Spleen (tissue), 11 donors: ENCODE results near the gene SOX5. TPM values are rescaled to one million over a fixed set of nuclear protein-coding genes. Genes with fewer than 3 reads are reported as not detected.

Experiments
- DNase-seq: peaks from one replicate; pipeline ENCODE4 v3.0.0-alpha.2; 2020
- H3K27ac ChIP-seq, 8 donors: fragments of 200-600 bp; sonication (generic) in 7 of 8; 1 replicate in 4 of 8; 2 replicates in 4 of 8; pipeline versions ENCODE4 v1.5.0 to v1.8.0; 2016 to 2021; ENCODE audit warnings: inconsistent platforms in 4 of 8, mild to moderate bottlenecking in 4 of 8, moderate library complexity in 1 of 8
- H3K27me3 ChIP-seq, 7 donors: fragments of 200-600 bp; sonication (generic) in 6 of 7; replicated peaks in 1 of 7; 1 replicate in 4 of 7; 2 replicates in 3 of 7; pipeline versions ENCODE4 v1.5.0 to v1.8.0; 2016 to 2021; ENCODE audit warnings: inconsistent platforms in 3 of 7, mild to moderate bottlenecking in 1 of 7
- H3K36me3 ChIP-seq, 6 donors: fragments of 200-600 bp; sonication (generic) in 5 of 6; 1 replicate in 4 of 6; 2 replicates in 2 of 6; pipeline versions ENCODE4 v1.5.0 to v1.8.0; 2016 to 2021; ENCODE audit warnings: inconsistent platforms in 2 of 6
- H3K4me1 ChIP-seq, 6 donors: fragments of 200-600 bp; sonication (generic) in 5 of 6; 1 replicate in 3 of 6; 2 replicates in 3 of 6; pipeline versions ENCODE4 v1.5.0 to v1.8.0; 2016 to 2021; ENCODE audit warnings: inconsistent platforms in 3 of 6
- H3K4me3 ChIP-seq, 8 donors: fragments of 200-600 bp; sonication (generic) in 7 of 8; 1 replicate in 4 of 8; 2 replicates in 4 of 8; pipeline versions ENCODE4 v1.5.0 to v1.8.0; 2016 to 2021; ENCODE audit warnings: inconsistent platforms in 4 of 8, mild to moderate bottlenecking in 4 of 8, moderate library complexity in 2 of 8
- H3K9me3 ChIP-seq, 8 donors: fragments of 200-600 bp; sonication (generic) in 7 of 8; 1 replicate in 4 of 8; 2 replicates in 4 of 8; pipeline versions ENCODE4 v1.5.0 to v1.8.0; 2016 to 2021; ENCODE audit warnings: inconsistent platforms in 4 of 8
- POLR2A ChIP-seq, 3 donors: fragments of 450-650 bp; IDR thresholded peaks; one replicate each; pipeline ENCODE4 v1.5.1; 2017; ENCODE audit warnings: antibody characterized with exemption in 3 of 3, mild to moderate bottlenecking in 1 of 3
- POLR2AphosphoS5 ChIP-seq, 3 donors: sonication (generic); formaldehyde crosslinking; IDR thresholded peaks; one replicate each; pipeline ENCODE4 v1.5.1; 2017; ENCODE audit warnings: antibody characterized with exemption in 3 of 3
- WGBS, 5 donors: extraction: QIAGEN DNeasy Blood & Tissue Kit in 3 of 5; methylation state at CpG; one replicate each; pipeline versions ENCODE4 v1.1.5 to v1.1.7; 2013 to 2018; 5-methylcytosine and 5-hydroxymethylcytosine counted together
- intact Hi-C: fragments of 100-400 bp; cut with DNase I; formaldehyde crosslinking; loops from one replicate; pipeline ENCODE4 v1.15.0; 2023; ENCODE audit warnings: low total_unique reads
- polyA plus RNA-seq, 3 donors: library from polyadenylated mRNA; stranded (reverse); fragments of 200-250 nt; gene quantifications; one replicate each; pipeline ENCODE4 v1.2.1, GENCODE V29; 2013
- total RNA-seq, 7 donors: library from RNA; depleted of rRNA in 3 of 7; stranded (reverse); fragments of >200 nt in 3 of 7; fragmentation: NEBNext Ultra II Directional in 4 of 7; extraction: Animal tissue kit (Norgen Biotek cat#: 25700) in 4 of 7; gene quantifications; one replicate each; pipeline versions ENCODE4 v1.1.0 to v1.2.1, GENCODE V29; 2016 to 2021
- TF ChIP-seq, protein P1 (sequence below), 11 experiments: fragments of 200-600 bp in 7 of 11; fragments of 450-650 bp in 4 of 11; sonication (generic) in 4 of 11; IDR thresholded peaks in 8 of 11; conservative IDR thresholded peaks in 3 of 11; 1 replicate in 7 of 11; 2 replicates in 4 of 11; pipeline versions ENCODE4 v1.4.0 to v1.8.0; 2016 to 2021; ENCODE audit warnings: antibody characterized with exemption in 11 of 11, inconsistent platforms in 4 of 11, mild to moderate bottlenecking in 1 of 11
- donor health status: healthy with polysubstance abuse.
- donor health status: DM: no; HTN: no; CAD: no; lungs with moderate emphysema.
- donor health status: DM: no; HTN: no; CAD: no.
- donor health status: Bipolar disorder and iron deficiency.
- donor health status: healthy.
- donor health status: DM: no; HTN: no; CAD: no.
- donor health status: DM: yes; HTN: yes; CAD: no.

SOX5 gene
- total and polyA plus RNA-seq, 10 donors: 0.20 to 21.3 (median 8.7) TPM

GRCh38 chr12:23618718-23619117, 330.8 kb downstream of the SOX5 start:
- Histone ChIP-seq H3K27me3 (no peaks in the 10 kb centered on the region), H3K4me3 (no peak overlapping the region), H3K27ac (no peak overlapping the region), H3K4me1 (no peaks in the 10 kb centered on the region), H3K9me3 (peaks cover 0 to 17% (median 4%) of the 10 kb centered on the region in 8 donors), H3K36me3 (no peaks in the 10 kb centered on the region)
- intact Hi-C loops: no loop called here
- DNase-seq: no peak
- WGBS, 5 donors: 57 to 76% (median 63%) methylated on average over 1 of the region's 1 CpG
- no peak for TF ChIP-seq POLR2AphosphoS5 (IDR thresholded peaks at IDR 0.05)
- no peak for TF ChIP-seq POLR2A (IDR thresholded peaks at IDR 0.05)
- TF ChIP-seq, protein P1, sequence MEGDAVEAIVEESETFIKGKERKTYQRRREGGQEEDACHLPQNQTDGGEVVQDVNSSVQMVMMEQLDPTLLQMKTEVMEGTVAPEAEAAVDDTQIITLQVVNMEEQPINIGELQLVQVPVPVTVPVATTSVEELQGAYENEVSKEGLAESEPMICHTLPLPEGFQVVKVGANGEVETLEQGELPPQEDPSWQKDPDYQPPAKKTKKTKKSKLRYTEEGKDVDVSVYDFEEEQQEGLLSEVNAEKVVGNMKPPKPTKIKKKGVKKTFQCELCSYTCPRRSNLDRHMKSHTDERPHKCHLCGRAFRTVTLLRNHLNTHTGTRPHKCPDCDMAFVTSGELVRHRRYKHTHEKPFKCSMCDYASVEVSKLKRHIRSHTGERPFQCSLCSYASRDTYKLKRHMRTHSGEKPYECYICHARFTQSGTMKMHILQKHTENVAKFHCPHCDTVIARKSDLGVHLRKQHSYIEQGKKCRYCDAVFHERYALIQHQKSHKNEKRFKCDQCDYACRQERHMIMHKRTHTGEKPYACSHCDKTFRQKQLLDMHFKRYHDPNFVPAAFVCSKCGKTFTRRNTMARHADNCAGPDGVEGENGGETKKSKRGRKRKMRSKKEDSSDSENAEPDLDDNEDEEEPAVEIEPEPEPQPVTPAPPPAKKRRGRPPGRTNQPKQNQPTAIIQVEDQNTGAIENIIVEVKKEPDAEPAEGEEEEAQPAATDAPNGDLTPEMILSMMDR (IDR thresholded peaks at IDR 0.05 in 8 of 11, conservative IDR thresholded peaks at IDR 0.05 in 3 of 11): no peak

DNA sequence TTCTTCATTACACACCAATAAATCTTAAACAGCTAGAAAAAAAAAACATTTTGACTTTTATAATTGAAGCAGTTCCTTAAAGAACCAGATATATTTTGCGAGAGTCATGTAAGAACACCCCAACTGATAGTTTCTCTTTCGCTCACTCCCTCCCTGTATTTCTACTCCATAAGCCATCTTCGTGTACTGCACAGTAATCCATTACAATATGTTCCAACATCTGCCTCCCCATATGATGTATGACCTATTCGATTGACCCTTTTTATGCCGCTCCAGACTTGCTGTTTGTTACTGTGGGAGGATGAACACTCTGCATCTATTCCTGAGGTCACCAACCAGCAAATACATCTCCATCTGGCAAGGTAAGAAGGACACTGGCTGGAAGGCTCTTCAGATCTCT, 331.7 kb downstream of the SOX5 start:
- peaks cover 0 to 17% (median 4%) of the 10 kb centered on the region in 8 donors for H3K9me3 ChIP-seq
- H3K27me3 ChIP-seq: no peaks in the 10 kb centered on the region
- DNase-seq: no peak
- H3K4me3 ChIP-seq: no peak overlapping the region
- WGBS, 5 donors: 77 to 88% (median 84%) methylated on average over 5 of the region's 5 CpGs
- H3K4me1 ChIP-seq: no peaks in the 10 kb centered on the region
- intact Hi-C loops: no loop called here
- no peak for TF ChIP-seq POLR2A (IDR thresholded peaks at IDR 0.05)
- TF ChIP-seq POLR2AphosphoS5 (IDR thresholded peaks at IDR 0.05): no peak
- TF ChIP-seq, protein P1 (IDR thresholded peaks at IDR 0.05 in 8 of 11, conservative IDR thresholded peaks at IDR 0.05 in 3 of 11): no peak
- H3K27ac ChIP-seq: no peak overlapping the region
- H3K36me3 ChIP-seq: no peaks in the 10 kb centered on the region

DNA sequence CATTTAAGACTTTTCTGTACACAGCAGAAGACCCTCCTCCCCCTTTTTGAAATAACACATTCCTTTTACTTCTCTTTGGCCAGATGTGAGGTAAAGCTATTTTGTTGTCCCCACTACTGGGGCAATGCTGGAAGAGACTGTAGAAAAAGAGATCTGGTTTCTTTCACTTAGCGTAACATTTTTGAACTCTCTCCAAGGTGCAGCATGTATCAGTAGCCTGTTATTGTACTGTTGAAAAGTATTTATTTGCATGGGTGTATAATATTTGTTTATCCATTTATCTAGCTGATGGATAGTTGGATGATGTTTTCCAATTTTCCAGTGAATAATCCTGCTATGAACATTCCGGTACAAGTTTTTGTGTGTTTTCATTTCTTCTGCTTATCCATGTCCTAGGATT, 335.2 kb downstream of the SOX5 start:
- Histone ChIP-seq H3K9me3 (peaks cover 0 to 23% (median 4%) of the 10 kb centered on the region in 8 donors), H3K4me3 (no peak overlapping the region), H3K36me3 (no peaks in the 10 kb centered on the region), H3K27ac (no peak overlapping the region), H3K27me3 (no peaks in the 10 kb centered on the region), H3K4me1 (no peaks in the 10 kb centered on the region)
- no peak for TF ChIP-seq POLR2AphosphoS5 (IDR thresholded peaks at IDR 0.05)
- TF ChIP-seq, protein P1 (IDR thresholded peaks at IDR 0.05 in 8 of 11, conservative IDR thresholded peaks at IDR 0.05 in 3 of 11): no peak
- TF ChIP-seq POLR2A (IDR thresholded peaks at IDR 0.05): no peak
- no peak for DNase-seq
- intact Hi-C loops: no loop called here
- 89 to 100% (median 94%) methylated on average over 2 of the region's 2 CpGs for WGBS, 5 donors

- Histone ChIP-seq H3K36me3 (no peaks in the 10 kb centered on the region), H3K27me3 (no peaks in the 10 kb centered on the region), H3K9me3 (peaks cover 0 to 22% (median 4%) of the 10 kb centered on the region in 8 donors), H3K4me3 (no peak overlapping the region), H3K4me1 (no peaks in the 10 kb centered on the region), H3K27ac (no peak overlapping the region)
- intact Hi-C loops: no loop called here
- 53 to 68% (median 66%) methylated on average over 4 of the region's 4 CpGs for WGBS, 5 donors
- DNase-seq: no peak
- no peak for TF ChIP-seq POLR2A (IDR thresholded peaks at IDR 0.05)
- TF ChIP-seq POLR2AphosphoS5 (IDR thresholded peaks at IDR 0.05): no peak
- TF ChIP-seq, protein P1 (IDR thresholded peaks at IDR 0.05 in 8 of 11, conservative IDR thresholded peaks at IDR 0.05 in 3 of 11): no peak
Observed at GRCh38 chr12:23611320-23611719, 338.1 kb downstream of the SOX5 start.
